Testis (tissue), 2 donors: ENCODE data around the gene FILIP1L.

Experiments used
- POLR2A ChIP-seq: fragments of 450-650 bp; IDR thresholded peaks from one replicate; pipeline ENCODE4 v1.6.1; 2017; ENCODE audit warnings: antibody characterized with exemption, mild to moderate bottlenecking, moderate library complexity
- TF ChIP-seq, protein P1 (sequence below), 3 experiments: fragments of 450-650 bp in 2 of 3; fragments of 200-600 bp in 1 of 3; sonication (generic) in 1 of 3; IDR thresholded peaks; one replicate each; pipeline ENCODE4 v1.5.1; 2016 to 2019; ENCODE audit warnings: antibody characterized with exemption in 3 of 3, mild to moderate bottlenecking in 2 of 3, moderate library complexity in 1 of 3

DNA sequence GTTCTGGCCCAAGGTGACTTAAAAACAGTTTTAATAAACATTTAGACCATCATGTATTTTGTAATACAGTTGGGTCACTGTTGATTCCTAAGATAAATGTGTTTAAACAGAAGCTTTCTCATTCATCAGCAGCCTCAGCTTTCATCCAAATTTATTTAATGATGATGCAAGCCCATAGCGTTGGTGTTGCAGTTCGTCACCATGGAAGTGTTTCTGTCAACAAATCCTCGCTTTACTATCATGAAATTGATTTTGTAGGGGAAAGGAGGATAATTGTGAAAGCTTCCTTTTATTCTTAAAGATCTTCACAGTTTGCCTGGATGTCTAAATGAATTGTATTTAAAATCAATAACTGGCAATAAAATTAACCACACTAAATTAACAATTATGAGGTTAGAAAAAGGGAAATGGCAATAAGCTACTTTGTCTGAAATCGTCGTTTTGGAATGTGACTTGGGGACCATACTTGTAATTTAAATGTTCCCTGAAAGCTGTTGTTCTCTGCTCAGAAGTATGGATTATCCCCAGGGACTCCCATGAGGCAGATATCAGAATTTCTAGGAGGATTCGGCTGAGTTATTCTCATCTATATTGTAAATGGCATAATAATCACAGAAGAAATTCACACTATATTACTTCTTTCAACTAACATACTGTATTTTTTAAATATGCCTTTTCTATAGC, 267.7 kb downstream of the FILIP1L start:
- TF ChIP-seq, protein P1, sequence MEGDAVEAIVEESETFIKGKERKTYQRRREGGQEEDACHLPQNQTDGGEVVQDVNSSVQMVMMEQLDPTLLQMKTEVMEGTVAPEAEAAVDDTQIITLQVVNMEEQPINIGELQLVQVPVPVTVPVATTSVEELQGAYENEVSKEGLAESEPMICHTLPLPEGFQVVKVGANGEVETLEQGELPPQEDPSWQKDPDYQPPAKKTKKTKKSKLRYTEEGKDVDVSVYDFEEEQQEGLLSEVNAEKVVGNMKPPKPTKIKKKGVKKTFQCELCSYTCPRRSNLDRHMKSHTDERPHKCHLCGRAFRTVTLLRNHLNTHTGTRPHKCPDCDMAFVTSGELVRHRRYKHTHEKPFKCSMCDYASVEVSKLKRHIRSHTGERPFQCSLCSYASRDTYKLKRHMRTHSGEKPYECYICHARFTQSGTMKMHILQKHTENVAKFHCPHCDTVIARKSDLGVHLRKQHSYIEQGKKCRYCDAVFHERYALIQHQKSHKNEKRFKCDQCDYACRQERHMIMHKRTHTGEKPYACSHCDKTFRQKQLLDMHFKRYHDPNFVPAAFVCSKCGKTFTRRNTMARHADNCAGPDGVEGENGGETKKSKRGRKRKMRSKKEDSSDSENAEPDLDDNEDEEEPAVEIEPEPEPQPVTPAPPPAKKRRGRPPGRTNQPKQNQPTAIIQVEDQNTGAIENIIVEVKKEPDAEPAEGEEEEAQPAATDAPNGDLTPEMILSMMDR (IDR thresholded peaks at IDR 0.05), result no peak
- no peak for TF ChIP-seq POLR2A
